IPS-15b (cell line): Measurements from ENCODE around the gene SEPTIN2.
A peak's percentile ranks its signal among the peaks of the same experiment; 100 is the strongest.
"Not testable (repeated sequence)": the region's sequence is repeated elsewhere in the genome, so short reads cannot be mapped to it uniquely, and the experiment has no call there.

Experiments
- H3K27me3 ChIP-seq: one replicate; pipeline ENCODE4 v1.6.1; 2013; ENCODE audit warnings: low read length; ENCODE audit not compliant: control insufficient read depth, insufficient read depth
- H3K36me3 ChIP-seq: one replicate; pipeline ENCODE4 v1.6.1; 2013; ENCODE audit warnings: low read length; ENCODE audit not compliant: control insufficient read depth, insufficient read depth
- H3K4me1 ChIP-seq: one replicate; pipeline ENCODE4 v1.6.1; 2013; ENCODE audit warnings: mild to moderate bottlenecking, low read length; ENCODE audit not compliant: control insufficient read depth, insufficient read depth
- H3K4me3 ChIP-seq: one replicate; pipeline ENCODE4 v1.5.1; 2013; ENCODE audit warnings: low read depth, low read length
- H3K9ac ChIP-seq: one replicate; pipeline ENCODE4 v1.6.1; 2013; ENCODE audit warnings: low read depth, mild to moderate bottlenecking, low read length
- H3K9me3 ChIP-seq: one replicate; pipeline ENCODE4 v1.6.1; 2013; ENCODE audit warnings: mild to moderate bottlenecking, low read length; ENCODE audit not compliant: control insufficient read depth, insufficient read depth

The SEPTIN2 gene

DNA sequence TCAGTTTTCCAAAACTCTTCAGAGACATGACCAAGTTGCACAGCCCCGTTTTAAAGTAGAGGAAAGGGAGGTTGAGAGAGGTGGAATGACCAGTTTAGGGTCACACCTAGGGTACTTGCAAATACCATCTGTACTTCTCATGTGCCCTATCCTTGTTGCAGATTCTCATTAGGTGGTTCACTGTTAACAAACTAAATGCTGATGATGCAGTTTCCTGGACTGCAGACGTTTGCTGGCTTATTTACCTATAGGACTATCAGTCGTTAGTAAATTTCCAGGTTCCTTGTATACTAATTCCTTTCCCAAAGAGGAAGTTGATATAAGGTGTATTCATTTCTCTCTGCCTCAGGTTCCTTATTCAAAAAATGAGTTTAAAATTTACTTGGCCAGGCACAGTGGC, 41.8 kb downstream of the SEPTIN2 start:
- peak overlapping the region; percentile 77 for H3K4me3 ChIP-seq
- no peaks in the 10 kb centered on the region for H3K27me3 ChIP-seq
- H3K36me3 ChIP-seq = peaks cover 2% of the 10 kb centered on the region
- H3K9me3 ChIP-seq = no peaks in the 10 kb centered on the region
- no peak overlapping the region for H3K9ac ChIP-seq
- H3K4me1 ChIP-seq = peaks cover 3% of the 10 kb centered on the region

DNA sequence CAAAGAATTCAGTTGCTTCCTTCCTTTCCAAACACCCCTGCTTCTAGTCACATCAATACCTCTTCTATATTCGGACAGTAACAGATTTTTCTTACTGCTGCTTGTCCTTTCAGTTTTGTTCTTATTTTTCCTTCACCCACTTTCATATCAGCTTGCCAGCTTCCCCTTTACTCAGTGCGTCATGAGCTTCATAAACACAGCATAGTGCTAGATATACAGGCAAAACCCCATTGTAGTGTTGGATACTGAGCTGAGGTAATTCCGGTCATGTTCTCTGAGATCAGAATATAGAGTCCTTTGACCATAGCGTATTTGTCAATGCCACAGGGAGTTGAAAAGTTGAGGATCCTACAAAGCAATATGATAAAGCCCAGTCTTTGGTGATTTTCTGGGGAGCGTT, 42.7 kb downstream of the SEPTIN2 start:
- Histone ChIP-seq H3K36me3 (no peaks in the 10 kb centered on the region), H3K4me1 (peaks cover 3% of the 10 kb centered on the region), H3K9me3 (no peaks in the 10 kb centered on the region), H3K9ac (no peak overlapping the region), H3K27me3 (no peaks in the 10 kb centered on the region), H3K4me3 (no peak overlapping the region)

DNA sequence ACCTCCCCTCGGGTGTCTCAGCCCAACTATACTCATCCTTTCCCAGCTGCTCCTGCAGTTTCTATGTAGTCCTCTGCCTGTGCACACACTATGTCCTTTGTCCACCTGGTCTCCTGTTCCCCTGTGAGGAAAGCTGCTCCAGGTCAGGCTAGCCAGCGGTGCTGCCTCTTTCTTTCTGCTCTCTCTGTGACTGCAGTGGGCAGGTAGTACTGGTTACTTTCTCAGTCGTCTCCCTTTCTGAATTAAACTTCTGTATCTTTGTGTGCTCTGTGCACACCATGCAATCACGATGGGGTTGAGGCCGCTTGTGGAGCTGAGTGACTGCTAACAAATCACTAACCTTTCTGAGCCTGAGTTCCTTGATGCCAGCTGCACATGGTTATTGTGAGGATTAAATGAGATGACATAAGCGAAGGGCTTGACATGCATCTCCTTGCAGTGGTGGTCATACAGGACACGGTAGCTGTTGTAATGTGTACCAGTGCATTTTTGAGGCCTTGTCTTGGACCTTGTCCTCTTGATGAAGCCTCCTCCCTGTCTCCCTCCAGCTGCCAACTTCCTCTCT, 43.8 kb downstream of the SEPTIN2 start:
- H3K4me1 ChIP-seq = peaks cover 2% of the 10 kb centered on the region
- no peaks in the 10 kb centered on the region for H3K36me3 ChIP-seq
- no peaks in the 10 kb centered on the region for H3K9me3 ChIP-seq
- H3K4me3 ChIP-seq = no peak overlapping the region
- no peaks in the 10 kb centered on the region for H3K27me3 ChIP-seq
- H3K9ac ChIP-seq = no peak overlapping the region

DNA sequence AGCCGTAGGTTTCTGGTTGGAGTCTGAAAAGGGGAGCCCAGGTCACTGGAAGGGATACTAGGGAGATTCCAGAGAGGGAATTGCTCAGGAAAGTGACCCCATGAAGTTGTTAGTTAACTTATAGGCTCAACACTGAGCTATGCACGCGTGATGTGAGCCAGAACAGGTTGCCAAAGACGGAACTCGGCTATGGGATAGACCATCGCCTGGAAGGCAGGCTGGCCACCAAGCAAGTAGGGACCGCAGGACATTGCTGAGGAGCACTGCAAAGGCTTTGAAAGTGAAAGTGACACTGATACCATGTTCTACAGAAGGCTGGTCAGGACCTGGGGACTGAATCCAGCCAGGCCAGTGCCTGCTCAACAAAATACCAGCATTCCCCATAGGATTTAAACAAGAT, 47.7 kb downstream of the SEPTIN2 start:
- no peaks in the 10 kb centered on the region for H3K27me3 ChIP-seq
- peaks cover 9% of the 10 kb centered on the region for H3K4me1 ChIP-seq
- no peaks in the 10 kb centered on the region for H3K36me3 ChIP-seq
- H3K9ac ChIP-seq = no peak overlapping the region
- no peaks in the 10 kb centered on the region for H3K9me3 ChIP-seq
- no peak overlapping the region for H3K4me3 ChIP-seq

DNA sequence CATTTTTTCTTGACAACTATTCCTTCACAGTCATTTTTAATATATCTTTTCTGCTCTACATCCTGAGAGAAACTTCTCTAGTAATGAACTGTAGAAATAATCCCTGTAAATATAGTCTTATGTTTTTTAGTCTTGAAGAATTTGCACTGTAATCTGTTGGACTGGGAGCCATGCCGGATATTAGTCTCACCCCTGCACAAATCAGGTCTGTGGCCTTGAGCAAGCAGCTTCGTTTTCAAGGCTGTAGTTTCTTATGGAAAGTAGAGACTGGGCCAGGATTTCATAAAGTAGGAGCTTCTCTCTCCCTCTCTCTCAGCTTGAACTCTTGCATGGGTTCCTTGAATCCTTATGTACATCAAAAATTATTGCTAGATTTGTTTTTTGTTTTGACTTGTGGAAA, 49.1 kb downstream of the SEPTIN2 start:
- Histone ChIP-seq H3K27me3 (no peaks in the 10 kb centered on the region), H3K36me3 (no peaks in the 10 kb centered on the region), H3K4me3 (no peak overlapping the region), H3K4me1 (peaks cover 9% of the 10 kb centered on the region), H3K9me3 (no peaks in the 10 kb centered on the region), H3K9ac (no peak overlapping the region)

DNA sequence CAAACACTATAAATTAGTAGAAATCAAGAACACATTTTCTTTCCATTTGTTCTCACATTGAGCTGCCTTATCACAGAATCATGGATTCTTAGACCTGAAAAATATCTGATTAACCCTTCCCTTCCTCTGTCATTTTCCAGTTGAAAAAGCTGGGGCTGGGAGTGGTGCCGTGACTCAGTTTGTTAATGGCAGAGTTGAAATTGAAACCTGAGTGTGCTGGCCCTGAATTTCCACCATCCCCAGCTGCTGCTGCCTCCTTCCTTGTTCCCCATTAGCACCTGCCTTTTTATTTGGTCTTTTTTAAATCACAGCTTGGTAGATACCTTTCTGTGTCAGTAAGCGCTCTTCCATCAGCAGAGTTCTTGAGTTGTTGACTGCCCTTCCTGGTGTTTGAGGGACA, 51.0 kb downstream of the SEPTIN2 start:
- H3K27me3 ChIP-seq = no peaks in the 10 kb centered on the region
- no peak overlapping the region for H3K4me3 ChIP-seq
- H3K9me3 ChIP-seq = no peaks in the 10 kb centered on the region
- H3K4me1 ChIP-seq = peaks cover 9% of the 10 kb centered on the region
- H3K36me3 ChIP-seq = no peaks in the 10 kb centered on the region
- no peak overlapping the region for H3K9ac ChIP-seq

DNA sequence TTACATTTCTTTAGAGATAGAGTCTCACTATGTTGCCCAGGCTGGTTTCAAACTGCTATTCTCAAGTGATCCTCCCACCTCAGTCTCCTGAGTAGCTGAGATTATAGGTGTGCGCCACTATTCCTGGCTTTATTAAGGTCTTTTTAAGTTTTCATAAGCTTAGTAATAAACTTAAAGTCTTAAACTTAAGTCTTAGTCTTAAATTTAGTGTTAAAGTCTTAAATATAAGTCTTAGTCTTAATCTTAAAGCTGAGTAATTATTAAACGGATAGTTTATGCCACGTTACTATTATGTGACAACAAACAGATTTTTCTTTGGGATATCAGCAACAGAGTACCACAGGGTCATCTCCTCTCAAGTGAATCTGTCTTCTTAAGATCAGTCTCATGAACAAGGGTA, 52.9 kb downstream of the SEPTIN2 start:
- Histone ChIP-seq H3K27me3 (no peaks in the 10 kb centered on the region), H3K4me3 (no peak overlapping the region), H3K9ac (no peak overlapping the region), H3K9me3 (no peaks in the 10 kb centered on the region), H3K4me1 (peaks cover 9% of the 10 kb centered on the region), H3K36me3 (no peaks in the 10 kb centered on the region)

DNA sequence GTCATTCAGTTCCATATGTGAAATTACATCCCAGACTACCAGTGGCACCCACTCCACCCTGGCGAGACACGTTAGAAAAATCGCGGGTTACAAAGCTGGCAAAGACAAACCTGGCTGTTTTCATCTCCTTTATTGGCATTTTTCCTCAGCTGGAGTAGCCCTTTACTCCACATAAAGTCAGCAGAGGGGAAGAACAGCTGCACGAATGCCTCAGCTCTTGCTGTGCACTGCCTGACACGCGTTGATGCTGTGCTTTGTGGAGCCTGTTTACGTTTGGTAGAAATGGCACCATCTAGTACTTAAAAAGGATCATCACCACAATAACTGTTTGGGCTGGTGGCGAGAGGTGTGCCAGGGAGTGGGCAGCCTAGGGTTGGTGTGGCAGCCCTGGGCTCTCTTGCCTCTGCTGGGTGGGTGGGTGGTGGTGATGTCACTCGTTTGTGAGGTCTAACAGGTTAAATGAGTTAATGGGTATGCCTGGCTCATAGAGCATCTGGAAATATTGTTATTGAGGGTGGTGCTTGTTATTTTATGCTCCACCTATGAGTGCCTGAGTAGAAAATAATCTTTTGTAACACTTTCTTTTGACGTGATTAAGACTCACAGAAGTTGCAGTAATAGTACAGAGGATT, 56.8 kb downstream of the SEPTIN2 start:
- no peak overlapping the region for H3K9ac ChIP-seq
- H3K9me3 ChIP-seq = no peaks in the 10 kb centered on the region
- H3K4me1 ChIP-seq = no peaks in the 10 kb centered on the region

DNA sequence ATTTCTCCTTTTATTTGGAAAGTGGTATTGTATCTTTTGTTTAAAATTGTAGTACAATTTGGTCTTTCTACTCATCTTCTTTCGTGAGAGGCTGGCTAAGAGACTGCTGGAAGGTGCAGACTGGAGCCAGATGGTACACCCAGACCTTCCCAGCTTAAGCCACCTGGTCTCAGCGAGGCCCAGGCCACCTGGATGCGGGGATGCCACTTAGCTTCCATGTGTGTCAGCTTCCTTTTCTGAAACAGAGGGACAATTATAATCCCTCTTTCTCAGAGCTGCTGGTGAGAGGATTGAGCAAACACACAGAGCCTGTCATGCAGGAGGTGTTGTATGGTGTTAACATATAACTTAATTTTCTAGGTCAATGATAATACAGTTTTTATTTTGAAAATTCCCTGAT, 57.7 kb downstream of the SEPTIN2 start:
- Histone ChIP-seq H3K27me3 (no peaks in the 10 kb centered on the region), H3K4me1 (no peaks in the 10 kb centered on the region), H3K9ac (no peak overlapping the region), H3K36me3 (no peaks in the 10 kb centered on the region), H3K4me3 (no peak overlapping the region), H3K9me3 (no peaks in the 10 kb centered on the region)

More for the DNA sequence above, 56.8 kb downstream of the SEPTIN2 start:
- H3K27me3 ChIP-seq = no peaks in the 10 kb centered on the region
- no peak overlapping the region for H3K4me3 ChIP-seq
- H3K36me3 ChIP-seq = no peaks in the 10 kb centered on the region

DNA sequence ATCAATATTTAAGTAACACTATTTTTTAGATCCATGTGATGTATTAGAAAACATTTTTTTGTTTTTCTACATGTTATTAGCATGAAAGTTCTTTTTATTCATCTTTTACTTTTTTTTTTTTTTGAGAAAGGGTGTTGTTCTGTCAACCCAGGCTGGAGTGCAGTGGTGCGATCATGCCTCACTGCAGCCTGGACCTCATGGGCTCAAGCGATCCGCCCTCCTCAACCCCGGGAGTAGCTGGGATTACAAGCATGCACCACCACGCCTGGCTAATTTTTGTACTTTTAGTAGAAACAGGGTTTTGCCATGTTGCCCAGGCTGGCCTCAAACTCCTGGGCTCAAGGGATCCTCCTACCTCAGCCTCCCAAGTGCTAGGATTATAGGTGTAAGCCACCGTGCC, 58.2 kb downstream of the SEPTIN2 start:
- H3K36me3 ChIP-seq, H3K9me3 ChIP-seq, H3K4me1 ChIP-seq, H3K9ac ChIP-seq, H3K27me3 ChIP-seq, H3K4me3 ChIP-seq: not testable (repeated sequence)

DNA sequence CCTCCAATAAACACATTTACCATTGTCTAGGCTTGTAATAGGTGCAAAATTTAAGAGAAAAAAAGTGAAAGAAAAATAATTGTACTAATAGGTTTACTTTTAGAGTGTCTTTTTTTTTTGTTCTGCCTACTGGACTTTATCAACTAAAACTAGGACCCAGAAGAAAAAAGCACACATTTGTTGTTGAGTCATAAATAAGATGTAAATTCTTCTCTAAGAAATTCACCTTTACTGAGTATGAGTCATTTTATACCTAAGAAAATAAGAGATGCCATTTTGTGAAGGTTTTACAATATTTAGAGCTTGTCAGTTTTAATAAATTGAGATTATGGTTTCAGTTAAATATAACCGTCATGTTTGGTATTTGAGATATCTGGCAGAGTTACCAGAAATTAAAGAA, 59.6 kb downstream of the SEPTIN2 start:
- Histone ChIP-seq H3K4me3 (no peak overlapping the region), H3K9ac (no peak overlapping the region), H3K36me3 (no peaks in the 10 kb centered on the region), H3K4me1 (no peaks in the 10 kb centered on the region), H3K9me3 (no peaks in the 10 kb centered on the region), H3K27me3 (no peaks in the 10 kb centered on the region)

DNA sequence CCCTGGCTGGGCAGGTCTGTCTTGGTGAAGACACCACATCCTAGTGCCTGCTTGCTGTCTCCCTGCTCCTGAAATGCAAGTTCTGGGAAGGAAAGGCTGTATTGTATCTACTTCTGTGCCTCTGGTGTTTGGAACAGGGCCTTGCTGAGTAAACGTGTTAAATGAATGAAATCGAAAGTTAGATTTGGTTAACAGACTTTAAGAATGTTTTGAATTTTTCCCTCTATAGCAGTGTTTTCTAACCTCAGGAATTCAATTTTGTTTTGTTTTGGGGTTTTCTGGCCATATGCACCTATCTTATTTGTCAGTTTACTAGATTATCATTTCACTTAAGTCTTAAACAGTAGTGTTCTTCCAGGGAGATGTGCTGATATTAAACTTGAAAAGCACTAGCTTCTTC, 61.1 kb downstream of the SEPTIN2 start:
- peaks cover 2% of the 10 kb centered on the region for H3K36me3 ChIP-seq
- no peak overlapping the region for H3K9ac ChIP-seq
- no peaks in the 10 kb centered on the region for H3K4me1 ChIP-seq
- no peak overlapping the region for H3K4me3 ChIP-seq
- no peaks in the 10 kb centered on the region for H3K9me3 ChIP-seq
- H3K27me3 ChIP-seq = no peaks in the 10 kb centered on the region
